Measurements from ENCODE around the gene SHISA9. TPM values are rescaled to one million over a fixed set of nuclear protein-coding genes. Genes with fewer than 3 reads are reported as not detected.

The SHISA9 gene
- total and polyA plus RNA-seq, 2 of the 4 experiments (the other 2 are of a cell fraction), result under 0.01 TPM; not detected in 1

- Histone ChIP-seq H2AK9ac (replicated peaks; ENCODE audit: low read depth, low read length, poor library complexity) (no peak overlapping the region), H3K4me2 (ENCODE audit: low read depth, low read length) (no peak overlapping the region), H3K9me3 (ENCODE audit: control insufficient read depth, insufficient read depth, low read length) (peaks cover 6% of the 10 kb centered on the region; the same call in 1 of the 2 replicates), H4K5ac (ENCODE audit: low read depth, low read length) (no peak overlapping the region), H3K27me3 (ENCODE audit: control insufficient read depth, insufficient read depth, low read length) (no peaks in the 10 kb centered on the region), H2BK20ac (ENCODE audit: low read depth, low read length) (no peak overlapping the region), H2AK5ac (ENCODE audit: low read depth, low read length) (no peak overlapping the region), H3K56ac (ENCODE audit: extremely low read depth, insufficient read depth, low read length) (no peak overlapping the region), H2AFZ (replicated peaks; ENCODE audit: low read length, poor library complexity) (no peak overlapping the region), H2BK15ac (ENCODE audit: low read depth, low read length) (no peak overlapping the region), H3K9me1 (ENCODE audit: insufficient read depth, low read length) (no peaks in the 10 kb centered on the region), H3K23ac (ENCODE audit: low read depth, low read length) (no peak overlapping the region), H3K4me1 (ENCODE audit: control insufficient read depth, insufficient read depth, low read length) (no peaks in the 10 kb centered on the region), H3K14ac (replicated peaks; ENCODE audit: low read depth, low read length) (no peak overlapping the region), H4K8ac (ENCODE audit: low read depth in 2 of 2, low read length in 2 of 2) (no peak overlapping the region), H3K27ac (ENCODE audit: insufficient read depth, low read length) (no peak overlapping the region), H3K9ac (ENCODE audit: low read depth, low read length) (no peak overlapping the region), H3K79me1 (ENCODE audit: low read depth in 1 of 2, low read length in 2 of 2) (no peaks in the 10 kb centered on the region), H3K4ac (ENCODE audit: low read depth, low read length) (no peak overlapping the region), H2BK120ac (ENCODE audit: low read depth, low read length) (no peak overlapping the region), H4K91ac (ENCODE audit: insufficient read depth, low read depth, low read length) (no peak overlapping the region), H3K18ac (ENCODE audit: low read depth, low read length) (no peak overlapping the region), H3K4me3 (ENCODE audit: insufficient read depth, low read depth, low read length) (no peak overlapping the region), H3K36me3 (ENCODE audit: control insufficient read depth, insufficient read depth, low read length) (no peaks in the 10 kb centered on the region), H4K20me1 (ENCODE audit: insufficient read depth, low read length) (no peaks in the 10 kb centered on the region), H2BK5ac (ENCODE audit: low read depth, low read length, poor library complexity, severe bottlenecking) (no peak overlapping the region)
- DNase-seq (no peak), ATAC-seq (ENCODE audit: low read depth) (no peak)
- dilution Hi-C loops (cut with HindIII; ENCODE audit: low sequenced_read_pairs, unreplicated experiment) (no loop called here), in situ Hi-C loops (cut with MboI; ENCODE audit: low sequenced_read_pairs) (no loop called here), intact Hi-C loops (cut with micrococcal nuclease) (no loop called here)
- TF ChIP-seq RAD21 (IDR thresholded peaks at IDR 0.05; ENCODE audit: low read length), result no peak
- no peak for TF ChIP-seq MAZ (IDR thresholded peaks at IDR 0.05; ENCODE audit: borderline replicate concordance, low read depth, low read length)
- TF ChIP-seq BHLHE40 (IDR thresholded peaks at IDR 0.05; ENCODE audit: low read depth, low read length), result no peak
- TF ChIP-seq CEBPB (IDR thresholded peaks at IDR 0.05; ENCODE audit: low read depth, low read length), result no peak
- no peak for TF ChIP-seq RCOR1 (IDR thresholded peaks at IDR 0.05; ENCODE audit: insufficient replicate concordance, low read length)
- TF ChIP-seq ELK1 (IDR thresholded peaks at IDR 0.05; ENCODE audit: borderline replicate concordance, low read depth, low read length), result no peak
- TF ChIP-seq USF2 (IDR thresholded peaks at IDR 0.05; ENCODE audit: low read depth, low read length), result no peak
- TF ChIP-seq FOS (IDR thresholded peaks at IDR 0.05; ENCODE audit: low read depth, low read length), result no peak
- TF ChIP-seq NFE2L2 (IDR thresholded peaks at IDR 0.05; ENCODE audit: low read depth, low read length), result no peak
- TF ChIP-seq CTCF (conservative IDR thresholded peaks at IDR 0.05; ENCODE audit: low read depth, low read length), result no peak
- no peak for TF ChIP-seq MAFK (IDR thresholded peaks at IDR 0.05; ENCODE audit: low read depth, low read length)
- CTCF ChIA-PET, result no interaction called here
- WGBS, 2 experiments (ENCODE audit: extremely low coverage in 2 of 2, insufficient read length in 1 of 2), result no CpG with 5 or more reads among the region's 2 CpGs
- no TSS peak for BruUV-seq (replicated peaks)
- POLR2A ChIA-PET (ENCODE audit: unreplicated experiment), result no interaction called here
Measured at GRCh38 chr16:13194766-13195165, 293.4 kb downstream of the SHISA9 start.
